HG03439 (cell line): ENCODE measurements around the gene RNF215.
"Not testable (repeated sequence)": the region's sequence is repeated elsewhere in the genome, so short reads cannot be mapped to it uniquely, and the experiment has no call there.

Experiments used
- ATAC-seq: cut with Tn5 transposase; IDR thresholded peaks from one replicate; pipeline ENCODE4 v1.9.1; 2021; ENCODE audit warnings: mild to moderate bottlenecking, moderate library complexity; ENCODE audit not compliant: unreplicated experiment

The RNF215 gene

DNA sequence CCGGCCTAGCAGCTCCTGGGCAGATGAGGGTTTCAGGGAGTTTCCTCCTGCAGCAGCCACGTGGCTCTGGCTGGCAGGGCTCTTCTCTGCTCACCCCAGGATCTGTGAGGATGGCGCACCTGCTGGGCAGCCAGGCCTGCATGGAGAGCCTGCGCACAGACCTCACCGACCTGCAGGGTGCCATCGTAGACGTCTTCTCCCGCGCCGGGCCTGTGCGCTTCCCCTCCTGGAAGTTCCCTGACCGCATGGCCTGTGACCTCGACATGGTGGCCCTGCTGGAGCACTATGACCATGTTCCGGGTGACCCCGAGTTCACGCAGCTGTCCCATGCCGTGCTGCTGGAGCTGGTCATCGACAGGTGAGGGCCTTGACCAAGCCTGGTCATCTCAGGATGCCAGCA lies 21.3 kb downstream of the RNF215 start:
- ATAC-seq = no peak

DNA sequence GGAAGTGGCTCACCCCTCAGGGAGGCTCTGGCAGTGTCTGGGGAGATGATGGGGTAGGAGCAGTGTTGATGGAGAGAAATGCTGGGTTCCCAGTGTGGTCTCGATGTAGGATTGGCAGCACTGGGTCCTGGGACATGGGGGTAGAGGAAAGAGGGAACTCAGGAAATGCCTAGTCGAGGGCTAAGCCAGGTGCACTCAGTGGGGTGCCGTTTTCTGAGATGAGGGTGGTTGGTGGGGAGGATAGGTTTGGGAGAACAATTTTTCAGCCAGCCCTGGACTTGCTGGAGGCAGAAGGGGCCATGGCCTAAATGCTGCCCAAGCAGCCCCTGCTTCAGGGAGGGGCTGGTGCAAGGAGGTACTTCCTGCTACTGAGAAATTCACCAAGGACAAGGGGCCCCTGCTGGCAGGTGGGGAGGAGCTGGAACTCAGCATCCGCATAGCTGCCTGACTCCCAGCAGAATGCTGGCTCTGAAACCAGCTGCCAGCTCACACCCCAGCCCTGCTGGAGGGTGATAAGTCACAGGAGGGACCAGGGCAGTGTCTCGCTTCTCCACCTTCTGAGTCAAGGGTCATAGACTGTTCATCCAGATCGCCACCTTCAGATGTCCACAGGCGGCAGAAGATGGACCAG lies 24.4 kb downstream of the RNF215 start:
- ATAC-seq = no peak

DNA sequence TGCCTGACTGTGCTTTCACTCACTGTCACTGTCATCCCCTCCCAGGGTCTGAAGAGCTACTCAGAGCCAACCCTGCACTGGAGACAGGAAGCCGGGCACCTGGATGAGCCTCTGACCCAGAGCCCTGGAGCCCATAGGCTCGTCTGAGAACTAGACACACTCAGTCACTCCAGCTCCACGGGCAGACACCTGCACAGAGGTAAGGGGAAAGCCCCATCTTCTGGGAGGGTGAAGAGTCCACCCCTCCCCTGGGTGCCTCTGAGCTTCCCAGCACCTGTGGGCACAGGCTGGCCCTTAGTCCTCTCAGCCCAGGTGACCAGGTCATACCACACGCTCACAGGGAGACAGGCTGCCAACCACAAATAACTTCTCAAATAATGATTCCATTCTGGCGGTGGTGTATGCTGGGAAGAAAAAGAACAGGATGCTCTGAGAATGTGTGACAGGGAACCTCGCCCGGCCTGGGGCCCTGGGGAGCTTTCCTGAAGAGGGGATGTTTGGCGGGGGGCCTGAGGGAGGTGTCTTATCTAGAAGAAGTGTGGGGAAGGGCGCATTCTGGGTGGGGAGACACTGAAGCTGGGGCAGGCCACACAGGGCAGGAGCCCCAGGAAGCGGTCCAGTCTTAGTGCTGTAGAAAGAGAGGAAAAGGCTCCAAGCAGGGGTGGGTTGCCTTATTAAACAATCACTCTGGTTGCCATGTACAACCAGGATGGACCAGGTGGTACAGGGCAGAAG lies 25.1 kb downstream of the RNF215 start:
- no peak for ATAC-seq

DNA sequence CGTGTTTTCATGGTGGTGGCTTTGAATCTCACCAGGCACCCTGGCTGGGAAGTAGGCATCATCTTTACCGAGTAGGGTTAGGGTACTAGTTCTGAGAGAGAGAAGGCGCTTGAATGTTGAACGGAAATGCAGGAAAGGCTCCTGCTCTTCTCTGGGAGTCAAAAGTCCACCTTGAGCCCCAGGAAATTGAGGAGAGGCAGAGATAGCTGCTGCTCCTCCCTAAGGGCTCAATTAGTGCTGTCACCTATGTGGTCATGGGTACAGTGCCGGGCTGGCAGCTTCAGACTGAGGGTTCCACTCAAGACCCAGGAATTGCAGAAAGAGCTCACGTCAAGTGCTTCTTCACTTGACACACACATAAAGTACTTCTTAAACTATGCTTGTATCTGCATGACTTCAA lies 28.7 kb downstream of the RNF215 start:
- no peak for ATAC-seq

DNA sequence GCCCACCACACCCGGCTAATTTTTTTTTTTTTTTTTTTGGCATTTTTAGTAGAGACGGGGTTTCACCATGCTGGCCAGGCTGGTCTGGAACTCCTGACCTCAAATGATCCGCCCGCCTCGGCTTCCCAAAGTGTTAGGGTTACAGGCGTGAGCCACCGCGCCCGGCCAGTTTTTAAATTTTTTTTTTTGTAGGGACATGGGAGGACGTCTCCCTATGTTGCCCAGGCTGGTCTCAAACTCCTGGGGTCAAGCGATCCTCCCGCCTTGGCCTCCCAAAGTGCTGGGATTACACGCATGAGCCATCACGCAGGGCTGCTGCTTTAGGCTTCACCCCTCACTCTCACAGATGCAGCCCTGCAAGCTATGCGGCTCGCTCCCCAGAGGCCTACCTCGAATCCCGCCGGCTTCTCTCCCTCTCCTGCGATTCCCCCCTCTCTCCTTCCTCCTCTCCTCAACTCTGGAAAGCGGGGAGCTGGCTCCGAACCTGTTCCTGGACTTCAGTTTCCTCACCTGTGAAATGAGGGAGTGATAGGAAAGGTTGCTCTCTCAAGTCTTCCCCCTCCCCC lies 29.5 kb downstream of the RNF215 start:
- ATAC-seq = no peak

DNA sequence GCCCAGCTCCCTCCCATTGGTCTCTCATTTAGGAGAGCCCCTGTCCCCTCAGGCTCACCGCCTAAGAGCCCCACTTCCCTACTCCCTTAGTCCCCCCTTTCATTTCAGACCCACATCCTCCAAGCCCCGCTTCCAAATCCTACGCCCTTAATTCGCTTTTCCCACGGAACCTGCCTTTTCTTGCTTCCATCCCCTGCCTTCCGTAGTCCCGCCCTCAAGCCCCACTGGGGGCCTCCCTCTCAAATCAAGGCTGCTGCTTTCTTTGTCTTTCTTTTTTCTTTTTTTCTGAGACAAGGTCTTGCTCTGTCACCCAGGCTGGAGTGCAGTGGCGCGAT lies 30.0 kb downstream of the RNF215 start:
- no peak for ATAC-seq

DNA sequence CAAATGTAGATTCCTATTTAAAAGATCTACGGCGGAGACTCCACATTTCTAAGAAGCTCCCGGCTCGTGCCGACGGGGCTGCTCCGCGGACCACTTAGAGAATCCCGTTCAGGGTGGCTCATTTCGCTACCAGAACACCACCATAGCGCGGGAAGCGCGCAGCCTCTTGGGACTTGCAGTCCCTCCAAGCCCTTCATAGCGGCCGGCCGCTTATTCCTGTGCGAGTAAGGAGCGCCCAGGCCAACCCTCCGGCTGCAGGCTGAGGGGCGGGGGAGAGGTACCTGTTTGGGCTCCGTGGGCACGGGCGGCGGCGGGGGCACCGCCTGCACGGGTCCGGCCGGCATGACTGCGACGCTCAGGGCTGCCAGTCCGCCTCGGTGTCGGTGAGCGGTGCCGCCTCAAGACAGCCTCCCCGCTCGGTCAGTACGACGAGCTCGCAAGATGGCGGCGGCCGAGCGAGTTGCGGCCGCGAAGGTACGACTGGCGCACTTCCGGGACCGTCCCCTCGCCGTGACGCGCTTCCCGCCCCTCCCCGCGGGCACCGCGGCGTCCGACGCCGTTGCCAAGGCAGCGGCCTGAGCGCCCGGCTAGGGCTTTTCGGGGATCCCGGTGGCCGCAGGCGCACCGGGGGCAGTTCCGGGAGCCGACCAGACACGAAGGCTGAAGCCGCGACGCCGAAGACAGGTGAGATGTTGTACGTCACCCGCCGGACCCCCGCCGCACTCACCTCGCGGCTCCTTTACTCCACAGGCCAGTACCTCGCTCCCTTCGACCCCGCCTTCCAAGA lies 30.6 kb downstream of the RNF215 start, which contains the start of the genes CCDC157 and SF3A1:
Gene CCDC157, plus strand, starts transcription at position 559 of the 787 bp plus-strand sequence. CDS start 8,994 bp downstream, outside the sequence.
Gene SF3A1, minus strand, starts transcription at position 446 of the 787 bp plus-strand sequence. Its CDS starts 102 bp downstream, at position 344.
- ATAC-seq = peak; percentile 91

DNA sequence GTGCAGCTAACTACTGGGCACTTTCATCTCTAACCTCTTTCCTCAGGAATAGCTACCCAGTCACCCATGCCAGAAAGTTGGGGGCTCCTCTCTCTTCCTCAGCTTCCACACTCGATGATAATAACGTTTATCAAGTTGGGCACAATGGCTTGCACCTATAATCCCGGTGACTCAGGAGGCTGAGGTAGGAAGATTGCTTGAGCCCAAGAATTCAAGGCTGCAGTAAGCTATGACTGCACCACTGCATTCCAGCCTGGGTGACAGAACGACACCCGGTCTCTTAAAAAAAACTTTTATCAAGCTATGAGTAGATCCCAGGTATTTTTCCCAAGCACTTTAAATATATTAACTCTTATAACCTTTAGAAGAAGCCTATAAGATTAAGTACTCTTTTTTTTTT lies 32.6 kb downstream of the RNF215 start:
- ATAC-seq = no peak

DNA sequence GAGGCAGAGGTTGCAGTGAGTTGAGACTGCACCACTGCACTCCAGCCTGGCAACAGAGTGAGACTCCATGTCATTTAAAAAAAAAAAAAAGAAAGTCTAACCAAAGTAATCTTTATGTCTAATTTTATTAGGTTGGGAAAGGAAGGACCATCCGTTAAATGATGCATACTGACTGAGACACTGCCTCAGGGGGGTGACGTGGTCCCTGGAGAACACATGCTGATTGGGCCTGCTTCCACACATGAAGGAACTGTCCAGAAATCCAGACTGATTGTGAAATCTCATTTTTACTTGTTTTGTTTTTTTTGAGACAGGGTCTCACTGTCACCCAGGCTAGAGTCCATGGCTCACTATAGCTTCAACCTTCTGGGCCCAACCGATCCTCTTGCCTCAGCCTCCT lies 36.0 kb downstream of the RNF215 start:
- ATAC-seq = no peak

DNA sequence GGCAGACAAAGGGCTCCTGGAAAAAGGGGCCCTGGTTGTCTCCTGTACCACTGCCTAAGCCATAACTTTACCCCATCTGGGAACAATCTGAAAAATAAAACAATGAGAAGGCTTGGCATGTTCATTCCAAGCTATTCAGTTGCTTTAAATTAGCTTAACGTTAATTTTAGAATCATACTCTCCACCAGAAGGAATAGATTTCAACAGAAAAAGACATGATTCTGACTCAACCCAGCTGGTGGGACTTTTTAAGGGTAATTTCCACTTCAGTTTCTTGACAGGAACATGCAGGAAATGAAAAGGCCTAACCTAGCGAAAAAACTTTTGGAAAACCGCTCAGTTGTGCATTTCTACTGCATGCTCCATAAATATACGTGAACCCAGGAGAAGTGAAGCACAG lies 38.4 kb downstream of the RNF215 start:
- no peak for ATAC-seq

DNA sequence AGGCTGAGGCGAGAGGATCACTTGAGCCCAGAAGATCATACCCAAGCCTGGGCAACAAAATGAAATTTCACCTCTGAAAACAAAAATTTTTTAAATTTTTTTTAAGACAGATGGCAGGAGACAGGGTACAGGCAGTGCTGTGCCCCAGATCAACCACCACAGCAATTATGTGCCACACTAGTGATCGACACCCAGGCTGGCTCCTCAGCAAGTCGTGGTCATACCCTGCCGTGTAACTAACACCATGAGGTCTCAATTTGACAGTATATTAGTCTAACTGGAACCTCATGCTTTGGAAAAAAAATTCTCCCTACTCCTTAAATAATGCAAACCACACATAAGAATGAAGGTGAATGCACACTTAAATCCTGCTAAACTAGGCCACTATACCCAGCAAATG lies 38.8 kb downstream of the RNF215 start:
- no peak for ATAC-seq

DNA sequence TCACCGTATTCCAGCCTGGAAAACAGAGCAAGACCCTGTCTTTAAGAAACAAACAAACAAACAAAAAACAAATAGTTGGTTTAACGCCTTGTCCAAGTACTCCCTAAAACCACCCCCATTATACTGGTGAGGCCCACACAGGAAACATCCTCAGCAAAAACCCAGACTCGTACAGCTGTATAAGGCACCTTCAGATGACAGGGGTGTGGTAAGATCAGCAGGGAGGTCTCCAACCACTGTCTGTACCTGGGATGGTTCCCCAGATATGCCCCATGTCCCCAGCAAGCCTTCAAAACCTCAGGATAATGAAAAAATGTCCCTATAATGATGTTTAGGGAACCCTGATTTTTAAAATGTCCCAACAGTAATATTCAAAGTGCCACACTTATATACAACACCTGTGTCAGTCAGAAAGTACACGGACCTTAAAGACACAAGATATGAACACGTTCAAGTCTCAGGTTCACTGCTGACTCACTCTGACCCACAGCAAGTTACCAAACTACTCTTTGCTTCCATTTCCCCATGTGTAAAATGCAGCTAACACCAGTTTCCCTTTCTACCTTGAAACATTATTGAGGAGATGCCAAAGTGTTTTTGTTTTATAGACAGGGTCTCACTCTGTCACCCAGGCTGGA lies 39.8 kb downstream of the RNF215 start:
- ATAC-seq = no peak

DNA sequence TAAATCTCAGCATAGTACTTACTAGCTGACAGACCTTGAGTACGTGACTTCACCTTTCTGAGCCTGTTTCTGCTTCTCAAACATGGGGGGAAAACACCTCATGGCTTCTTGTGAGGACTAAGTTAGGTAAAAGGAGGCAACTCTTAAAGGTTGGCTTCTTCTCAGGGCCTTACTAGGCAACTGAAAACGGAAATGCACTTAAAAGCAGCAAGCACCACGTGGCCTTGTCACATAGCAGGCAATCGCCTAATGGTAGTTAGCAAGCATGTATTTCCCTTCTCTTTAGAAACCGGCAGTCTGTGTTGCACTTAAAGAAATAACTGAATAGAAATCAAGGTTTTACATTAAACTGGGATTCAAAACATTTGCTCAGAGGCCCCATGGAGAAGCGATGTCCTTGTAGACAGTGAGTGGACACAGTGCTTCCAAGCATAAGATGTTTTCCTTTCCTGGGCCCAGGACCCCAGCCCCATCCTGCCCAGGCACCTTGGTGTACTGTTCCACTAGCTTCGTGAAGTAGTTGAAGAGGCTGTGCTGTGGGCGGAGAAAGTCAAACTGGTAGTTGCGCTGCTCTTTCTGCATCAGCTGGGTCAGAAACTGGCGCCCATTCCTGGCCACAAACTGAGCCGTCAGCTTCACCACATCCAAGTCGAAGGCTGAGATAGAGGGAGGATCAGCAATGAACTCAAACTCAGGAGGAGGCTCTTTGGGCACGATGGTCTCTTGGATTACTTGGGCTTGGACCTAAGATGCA lies 42.6 kb downstream of the RNF215 start:
- ATAC-seq = no peak

DNA sequence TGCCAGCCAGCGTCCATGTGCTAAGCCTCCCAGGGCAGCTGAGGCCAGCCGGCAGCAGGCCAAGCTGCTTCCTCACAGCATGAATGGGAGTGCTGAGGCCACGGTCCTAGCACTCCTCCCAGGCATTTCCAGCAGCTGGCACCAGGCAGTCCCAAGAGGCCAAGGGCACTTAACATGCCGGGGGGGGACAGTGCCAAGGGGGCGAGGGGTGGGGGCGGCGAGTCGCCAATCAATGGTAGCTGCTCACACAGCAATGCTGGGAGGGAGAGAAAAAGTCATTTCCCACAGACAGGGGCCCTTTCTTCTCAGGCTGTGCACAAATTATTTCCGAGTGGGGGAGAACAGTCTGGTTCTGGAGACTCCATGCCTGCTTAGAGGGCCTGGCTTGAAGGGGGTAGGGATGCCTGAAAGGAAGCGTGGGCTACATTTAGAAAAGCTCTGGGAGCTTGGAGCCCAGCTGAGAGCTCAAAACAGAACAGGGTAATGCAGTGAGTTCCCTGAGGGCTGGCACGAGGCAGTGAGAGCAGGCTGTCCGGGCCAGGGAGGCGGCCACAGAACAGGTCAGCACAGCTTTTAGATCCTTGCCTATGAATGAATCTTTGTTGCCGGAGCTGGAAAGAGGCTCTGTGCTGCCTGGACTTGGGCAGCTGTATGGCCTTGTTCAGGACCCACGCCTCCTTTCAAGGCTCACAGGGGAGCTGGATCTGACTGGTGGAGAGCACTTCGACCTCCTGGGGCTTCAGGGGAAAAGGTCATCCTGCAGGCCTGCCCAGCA lies 46.1 kb downstream of the RNF215 start:
- ATAC-seq = no peak

DNA sequence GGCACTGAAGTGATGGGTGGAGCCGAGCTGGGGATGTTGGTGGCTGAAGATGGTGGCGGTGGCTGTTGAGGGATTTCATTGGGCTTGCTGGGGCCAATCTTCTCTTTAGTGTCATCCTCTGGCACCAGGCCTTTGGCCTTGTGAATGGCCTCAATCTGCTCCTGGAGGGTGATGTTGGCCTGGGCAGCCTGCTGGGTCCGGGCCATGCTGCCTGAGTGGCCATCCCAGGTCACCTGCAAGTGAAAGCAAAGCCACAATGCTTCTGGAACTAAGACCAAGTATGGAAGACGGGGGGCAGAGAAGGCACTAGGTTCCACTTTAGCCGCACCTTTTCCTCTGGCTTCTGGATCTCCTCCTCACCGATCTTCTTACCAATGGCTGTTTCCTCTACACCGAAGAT lies 48.4 kb downstream of the RNF215 start:
- no peak for ATAC-seq

DNA sequence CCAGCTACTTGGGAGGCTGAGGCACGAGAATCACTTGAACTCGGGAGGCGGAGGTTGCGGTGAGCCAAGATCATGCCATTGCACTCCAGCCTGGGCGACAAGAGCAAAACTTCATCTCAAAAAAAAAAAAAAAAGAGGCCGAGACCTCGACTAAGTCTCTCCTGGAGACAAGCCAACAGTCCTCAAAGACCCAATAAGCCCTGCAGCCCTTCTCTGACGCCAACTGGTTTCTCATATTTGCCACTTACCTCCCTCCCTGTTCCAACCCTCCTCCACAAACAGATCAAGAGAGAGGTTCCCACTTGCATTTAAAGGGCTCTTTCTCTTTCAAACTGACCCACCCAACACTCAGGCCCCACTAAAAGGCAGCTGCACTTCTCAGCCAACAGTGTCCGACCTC lies 48.9 kb downstream of the RNF215 start:
- not testable (repeated sequence) for ATAC-seq

DNA sequence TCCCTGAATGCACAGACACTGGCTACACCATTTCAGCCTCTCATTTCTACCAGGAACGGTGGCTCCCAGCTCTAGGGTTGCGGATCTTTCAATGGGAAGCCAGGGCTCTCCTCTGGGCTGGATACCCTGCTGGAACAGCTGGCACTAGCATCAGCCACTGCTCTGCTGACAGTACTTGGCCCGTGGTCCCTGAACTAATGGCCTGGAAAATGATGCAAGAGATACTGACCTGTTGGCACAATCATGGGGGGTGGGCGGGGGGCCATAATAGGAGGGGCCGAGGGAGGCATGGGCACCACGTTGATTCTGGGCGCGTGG lies 49.8 kb downstream of the RNF215 start:
- no peak for ATAC-seq

DNA sequence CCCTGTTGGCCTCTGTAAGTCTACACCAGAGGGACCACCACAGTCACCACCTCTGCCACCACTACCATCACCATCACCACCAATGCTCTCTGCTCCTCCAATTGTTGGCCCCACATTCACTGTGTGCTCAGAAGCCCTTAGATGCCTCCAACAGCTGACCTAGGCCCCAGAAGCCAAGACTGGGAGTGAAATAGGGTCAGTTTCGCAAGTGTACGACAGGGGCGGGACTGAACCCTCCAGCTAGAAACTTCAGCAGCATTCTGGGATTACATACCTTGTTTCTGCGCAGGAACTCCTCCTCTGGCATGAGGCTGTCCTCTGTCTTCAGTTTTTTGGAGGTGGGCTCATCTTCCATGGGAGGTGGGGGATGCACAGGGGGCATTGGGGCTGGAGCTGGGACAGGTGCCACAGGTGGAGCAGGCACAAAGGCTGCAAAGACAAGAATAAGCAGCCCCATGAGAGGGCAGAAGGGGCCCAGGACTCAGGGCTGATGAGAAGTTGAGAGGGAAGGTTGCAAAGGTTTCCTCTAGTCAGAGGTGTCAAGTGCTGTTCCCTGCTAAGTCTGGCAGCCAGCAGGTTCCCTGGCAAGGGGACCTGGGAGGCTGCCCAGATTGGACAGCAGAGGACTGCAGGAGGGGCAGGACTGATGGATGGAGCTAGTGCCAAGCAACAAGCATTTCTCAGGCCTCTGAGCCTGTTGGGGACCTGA lies 50.3 kb downstream of the RNF215 start:
- no peak for ATAC-seq

DNA sequence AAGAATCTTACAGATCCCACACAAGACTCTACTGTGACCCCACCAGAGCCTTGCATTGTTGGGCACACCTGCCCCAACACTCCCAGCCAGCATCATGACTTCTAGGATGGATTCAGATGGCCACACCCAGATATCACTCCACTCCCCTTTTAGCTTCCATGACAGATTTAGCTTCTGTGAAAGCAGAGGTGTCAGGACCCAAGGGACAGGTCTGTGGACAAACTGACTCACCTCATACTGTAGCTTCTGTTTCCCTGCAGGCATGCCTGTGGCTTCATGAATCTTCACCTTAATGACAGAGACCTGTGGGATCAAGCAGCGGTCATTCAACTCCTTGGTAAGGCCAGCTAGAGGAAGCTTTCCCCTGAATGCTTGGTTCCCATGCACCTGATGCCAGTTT lies 52.0 kb downstream of the RNF215 start:
- no peak for ATAC-seq
